ENCODE measurements around the gene SLC39A3. TPM values are rescaled to one million over a fixed set of nuclear protein-coding genes. Genes with fewer than 3 reads are reported as not detected.

Gene SLC39A3
- total RNA-seq, 1 donor from 2014 or later = 33.1 TPM

DNA sequence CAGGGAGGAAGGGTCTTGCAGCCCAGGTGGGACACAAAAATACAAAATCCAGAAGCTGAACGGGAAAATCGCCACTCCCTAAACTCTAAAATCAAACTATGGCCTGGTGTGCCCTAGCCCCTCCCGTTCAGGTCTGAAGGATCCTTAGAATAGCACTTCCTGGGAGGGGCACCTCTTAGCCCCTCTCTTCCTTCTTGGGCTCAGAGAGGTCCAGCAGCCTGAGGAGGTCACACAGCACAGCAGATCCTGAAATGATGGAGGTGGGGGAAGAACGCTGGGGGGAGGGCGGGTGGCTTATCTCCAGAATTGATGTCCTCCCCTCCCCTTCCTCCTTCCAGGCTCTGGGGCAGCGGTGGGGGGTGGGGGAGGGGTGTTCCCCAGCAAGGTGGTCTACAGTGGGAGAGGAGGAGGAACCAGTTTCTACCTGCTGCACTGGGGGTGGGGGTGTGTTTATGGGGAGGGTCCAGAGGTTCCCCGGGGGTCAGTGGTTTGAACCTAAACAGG lies 20.5 kb downstream of the SLC39A3 start:
- H3K4me1 Mint-ChIP-seq (ENCODE audit: unreplicated experiment) = peaks cover 4% of the 10 kb centered on the region
- H3K9me3 Mint-ChIP-seq = peaks cover 5% of the 10 kb centered on the region
- DNase-seq (ENCODE audit: extremely low spot score, unreplicated experiment) = no peak
- TF ChIP-seq, protein P1, sequence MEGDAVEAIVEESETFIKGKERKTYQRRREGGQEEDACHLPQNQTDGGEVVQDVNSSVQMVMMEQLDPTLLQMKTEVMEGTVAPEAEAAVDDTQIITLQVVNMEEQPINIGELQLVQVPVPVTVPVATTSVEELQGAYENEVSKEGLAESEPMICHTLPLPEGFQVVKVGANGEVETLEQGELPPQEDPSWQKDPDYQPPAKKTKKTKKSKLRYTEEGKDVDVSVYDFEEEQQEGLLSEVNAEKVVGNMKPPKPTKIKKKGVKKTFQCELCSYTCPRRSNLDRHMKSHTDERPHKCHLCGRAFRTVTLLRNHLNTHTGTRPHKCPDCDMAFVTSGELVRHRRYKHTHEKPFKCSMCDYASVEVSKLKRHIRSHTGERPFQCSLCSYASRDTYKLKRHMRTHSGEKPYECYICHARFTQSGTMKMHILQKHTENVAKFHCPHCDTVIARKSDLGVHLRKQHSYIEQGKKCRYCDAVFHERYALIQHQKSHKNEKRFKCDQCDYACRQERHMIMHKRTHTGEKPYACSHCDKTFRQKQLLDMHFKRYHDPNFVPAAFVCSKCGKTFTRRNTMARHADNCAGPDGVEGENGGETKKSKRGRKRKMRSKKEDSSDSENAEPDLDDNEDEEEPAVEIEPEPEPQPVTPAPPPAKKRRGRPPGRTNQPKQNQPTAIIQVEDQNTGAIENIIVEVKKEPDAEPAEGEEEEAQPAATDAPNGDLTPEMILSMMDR (conservative IDR thresholded peaks at IDR 0.05) = no peak
- H3K27ac Mint-ChIP-seq = no peak overlapping the region
- peaks cover 6% of the 10 kb centered on the region for H3K36me3 Mint-ChIP-seq
- peak overlapping the region; percentile 85 for H3K4me3 Mint-ChIP-seq
- H3K27me3 Mint-ChIP-seq = peaks cover 23% of the 10 kb centered on the region

DNA sequence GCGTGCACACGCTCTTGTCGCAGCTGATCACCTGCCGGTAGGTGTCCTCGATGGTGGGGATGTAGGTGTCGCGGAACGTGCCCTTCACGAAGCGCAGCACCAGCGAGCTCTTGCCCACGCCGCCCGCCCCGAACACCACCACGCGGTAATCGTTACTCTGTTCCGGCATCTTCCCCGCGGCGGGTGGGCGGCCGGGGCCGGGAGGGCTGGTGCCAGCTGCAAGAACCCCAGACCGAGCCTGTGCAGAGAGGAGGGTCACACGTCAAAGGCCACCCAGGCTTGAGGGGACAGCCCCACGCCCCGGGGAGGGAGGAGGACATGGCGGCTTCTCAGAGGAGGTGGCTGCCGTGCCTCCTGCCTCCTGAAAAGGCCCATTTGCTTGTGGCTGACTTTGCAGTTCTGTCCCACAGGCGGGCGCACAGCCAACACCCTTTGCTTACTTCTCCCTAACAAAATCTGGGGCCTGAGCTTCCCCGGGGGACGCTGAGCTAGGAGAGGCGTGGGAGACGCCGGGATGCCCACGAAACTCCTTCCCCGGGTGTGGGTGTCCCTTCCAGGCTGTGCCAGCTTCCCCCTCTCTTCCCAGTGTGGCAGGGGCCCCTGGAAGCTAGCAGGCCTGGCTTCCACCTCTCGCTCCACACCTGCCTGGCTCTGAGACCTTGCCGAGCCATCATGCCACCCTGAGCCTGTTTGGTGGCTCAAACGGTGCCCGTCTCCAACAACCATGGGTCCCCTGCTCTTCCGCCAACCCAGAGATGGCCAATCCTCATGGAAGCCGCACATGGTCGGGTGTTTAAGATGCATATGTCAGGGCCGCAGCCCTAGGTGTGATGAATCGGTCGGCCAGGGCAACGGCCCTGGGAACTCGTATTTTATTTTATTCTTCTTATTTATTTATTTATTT lies 21.9 kb downstream of the SLC39A3 start:
- H3K4me1 Mint-ChIP-seq (ENCODE audit: unreplicated experiment) = peaks cover 4% of the 10 kb centered on the region
- peaks cover 17% of the 10 kb centered on the region for H3K27me3 Mint-ChIP-seq
- H3K9me3 Mint-ChIP-seq = peaks cover 5% of the 10 kb centered on the region
- DNase-seq (ENCODE audit: extremely low spot score, unreplicated experiment) = no peak
- peaks cover 6% of the 10 kb centered on the region for H3K36me3 Mint-ChIP-seq
- no peak overlapping the region for H3K4me3 Mint-ChIP-seq
- H3K27ac Mint-ChIP-seq = no peak overlapping the region
- TF ChIP-seq, protein P1 (conservative IDR thresholded peaks at IDR 0.05) = no peak

DNA sequence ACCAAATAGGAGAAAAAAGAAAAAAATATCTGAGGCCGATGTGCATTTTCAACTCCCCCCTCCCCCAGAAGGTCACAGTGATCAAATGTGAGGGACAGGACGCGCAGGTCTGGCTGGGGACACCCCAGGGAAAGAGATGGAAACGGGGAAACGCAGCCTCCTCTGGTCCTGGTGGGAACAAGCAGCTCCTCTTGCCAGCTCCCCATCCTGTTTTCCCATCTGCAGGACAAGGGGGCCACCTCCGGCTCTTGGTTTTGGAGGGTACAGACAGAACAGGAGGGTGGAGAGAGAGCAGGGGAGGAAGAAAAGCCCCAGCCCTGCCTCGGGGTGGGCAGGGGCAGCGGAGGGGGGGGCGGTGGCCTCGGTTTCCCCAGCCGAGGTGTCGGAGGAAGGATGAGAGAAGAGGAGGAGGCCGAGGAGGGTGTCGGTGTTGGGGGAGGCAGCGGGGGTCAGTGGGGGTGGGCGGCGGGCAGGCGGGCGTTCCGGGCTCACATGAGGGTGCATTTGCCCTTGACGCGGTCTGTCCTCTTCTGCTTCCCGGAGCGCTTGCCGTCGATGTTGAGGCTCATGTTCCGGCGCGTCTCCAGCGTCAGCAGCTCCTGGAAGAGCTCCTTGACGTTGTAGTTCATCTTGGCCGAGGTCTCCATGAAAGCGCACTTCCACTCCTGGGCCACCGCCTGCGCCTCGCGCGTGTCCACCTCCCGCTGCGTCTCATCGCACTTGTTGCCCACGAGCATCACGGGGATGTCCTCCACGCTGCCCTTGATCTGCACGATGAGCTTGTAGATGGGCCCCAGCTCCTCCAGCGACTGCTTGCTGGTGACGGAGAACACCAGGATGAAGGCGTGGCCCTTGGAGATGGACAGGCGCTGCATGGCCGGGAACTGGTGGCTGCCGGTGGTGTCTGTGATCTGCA lies 22.8 kb downstream of the SLC39A3 start:
- TF ChIP-seq, protein P1 (conservative IDR thresholded peaks at IDR 0.05) = no peak
- Mint-ChIP-seq H3K36me3 (peaks cover 6% of the 10 kb centered on the region), H3K27ac (no peak overlapping the region), H3K4me3 (no peak overlapping the region), H3K9me3 (peaks cover 5% of the 10 kb centered on the region), H3K27me3 (peaks cover 17% of the 10 kb centered on the region), H3K4me1 (ENCODE audit: unreplicated experiment) (peaks cover 4% of the 10 kb centered on the region)
- no peak for DNase-seq (ENCODE audit: extremely low spot score, unreplicated experiment)

DNA sequence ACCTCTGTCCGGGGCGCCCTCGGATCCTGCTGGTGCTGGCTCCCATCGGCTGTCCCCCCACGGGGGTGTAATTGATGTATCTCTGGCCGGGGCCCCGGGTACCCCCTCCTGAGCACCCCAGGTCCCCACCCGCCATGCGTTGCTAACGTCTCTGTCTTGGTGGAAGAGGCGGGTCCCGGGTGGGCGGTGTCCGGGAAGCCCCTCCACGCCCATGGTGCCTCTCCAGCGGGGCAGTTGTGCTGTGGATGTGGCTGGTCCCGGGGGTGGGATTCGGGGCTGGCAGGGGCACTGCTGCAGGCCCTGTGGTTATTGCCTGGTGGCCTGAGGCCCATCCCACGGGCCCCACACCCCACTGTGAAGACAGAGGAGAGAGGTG lies 23.6 kb downstream of the SLC39A3 start:
- Mint-ChIP-seq H3K4me3 (no peak overlapping the region), H3K4me1 (ENCODE audit: unreplicated experiment) (peaks cover 4% of the 10 kb centered on the region), H3K9me3 (peaks cover 5% of the 10 kb centered on the region), H3K27me3 (peaks cover 19% of the 10 kb centered on the region), H3K27ac (no peak overlapping the region), H3K36me3 (peaks cover 6% of the 10 kb centered on the region)
- TF ChIP-seq, protein P1 (conservative IDR thresholded peaks at IDR 0.05) = no peak
- DNase-seq (ENCODE audit: extremely low spot score, unreplicated experiment) = no peak

DNA sequence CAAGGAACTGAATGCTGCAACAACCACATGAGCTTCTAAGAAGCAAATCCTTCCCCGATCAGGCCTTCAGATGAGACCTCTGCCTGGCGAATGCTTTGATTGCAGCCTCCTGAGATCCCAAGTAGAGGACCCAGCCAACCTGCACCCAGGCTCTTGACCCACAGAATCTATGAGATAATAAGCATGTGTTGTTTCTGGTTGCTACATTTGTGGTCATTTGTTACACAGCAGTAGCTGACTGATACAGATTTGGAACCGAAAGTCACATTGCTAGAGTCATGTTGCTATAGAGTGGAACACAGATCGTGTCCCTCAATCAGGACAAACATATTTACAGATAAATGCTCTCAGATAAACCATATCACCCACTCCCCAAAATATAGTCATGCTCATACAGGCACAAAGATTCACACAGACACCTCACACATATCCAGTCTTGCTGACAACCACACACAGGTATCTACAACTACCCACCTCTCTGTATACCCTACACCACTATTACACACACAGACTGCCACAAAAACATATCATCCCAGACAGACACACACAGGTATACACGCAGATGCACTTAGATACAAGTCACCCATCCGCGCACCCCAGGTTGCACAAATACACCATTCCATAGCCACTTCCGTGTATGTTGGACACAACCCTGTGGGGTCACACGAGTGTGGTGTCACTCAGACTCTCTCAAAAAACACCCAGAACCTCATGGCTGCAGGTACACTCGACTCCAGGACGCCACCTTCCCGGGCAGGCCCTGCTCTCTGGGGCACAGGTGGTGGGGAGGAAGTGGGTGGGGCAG lies 24.1 kb downstream of the SLC39A3 start:
- H3K4me1 Mint-ChIP-seq (ENCODE audit: unreplicated experiment) = peaks cover 4% of the 10 kb centered on the region

More for the DNA sequence above, 24.1 kb downstream of the SLC39A3 start:
- Mint-ChIP-seq H3K27me3 (peaks cover 20% of the 10 kb centered on the region), H3K36me3 (peaks cover 6% of the 10 kb centered on the region), H3K27ac (no peak overlapping the region), H3K4me3 (no peak overlapping the region), H3K9me3 (peaks cover 5% of the 10 kb centered on the region)
- DNase-seq (ENCODE audit: extremely low spot score, unreplicated experiment) = no peak
- TF ChIP-seq, protein P1 (conservative IDR thresholded peaks at IDR 0.05) = no peak

All from type B pancreatic cell (in vitro differentiated cells).